HEK293T (cell line): ENCODE results near the gene COL9A2.

Source experiments
- CTCF ChIA-PET: fragments of 350-600 bp; formaldehyde crosslinking; extraction: SDS; loops from one replicate; lab custom pipeline; 2021; ENCODE audit warnings: antibody characterized with exemption, inconsistent platforms; lab: Yijun Ruan, JAX
- POLR2A ChIA-PET: fragments of 350-600 bp; formaldehyde crosslinking; extraction: SDS; loops from one replicate; lab custom pipeline; 2020; ENCODE audit warnings: antibody characterized with exemption, inconsistent platforms; lab: Yijun Ruan, JAX
- DNase-seq: peaks from one replicate; pipeline ENCODE4 v3.0.0; 2012; ENCODE audit warnings: mixed read lengths; ENCODE audit errors: extremely low spot score
- ARNT ChIP-seq: fragments of 450-650 bp; IDR thresholded peaks from 2 replicates; pipeline ENCODE4 v1.6.1; 2017; ENCODE audit warnings: mild to moderate bottlenecking
- BHLHE40 ChIP-seq: fragments of 450-650 bp; IDR thresholded peaks from 2 replicates; pipeline ENCODE4 v1.6.1; 2016; ENCODE audit warnings: mild to moderate bottlenecking, moderate library complexity, borderline replicate concordance
- CTBP1 ChIP-seq: fragments of 450-650 bp; IDR thresholded peaks from 2 replicates; pipeline ENCODE4 v1.6.1; 2016; ENCODE audit warnings: borderline replicate concordance
- ELF4 ChIP-seq: fragments of 450-650 bp; IDR thresholded peaks from 2 replicates; pipeline ENCODE4 v1.6.1; 2017; ENCODE audit warnings: antibody characterized with exemption
- FOXA1 ChIP-seq: fragments of 450-650 bp; IDR thresholded peaks from 2 replicates; pipeline ENCODE4 v1.6.1; 2016; ENCODE audit warnings: mild to moderate bottlenecking
- FOXK2 ChIP-seq: fragments of 450-650 bp; IDR thresholded peaks from 2 replicates; pipeline ENCODE4 v1.6.1; 2016; ENCODE audit warnings: mild to moderate bottlenecking
- FOXM1 ChIP-seq: fragments of 450-650 bp; IDR thresholded peaks from 2 replicates; pipeline ENCODE4 v1.6.1; 2017; ENCODE audit warnings: mild to moderate bottlenecking, borderline replicate concordance
- HDGF ChIP-seq: fragments of 450-650 bp; IDR thresholded peaks from 2 replicates; pipeline ENCODE4 v1.6.1; 2017; ENCODE audit warnings: antibody characterized with exemption, borderline replicate concordance
- L3MBTL2 ChIP-seq: fragments of 450-650 bp; conservative IDR thresholded peaks from 2 replicates; pipeline ENCODE4 v1.6.1; 2016; ENCODE audit warnings: mild to moderate bottlenecking
- LEF1 ChIP-seq: fragments of 450-650 bp; IDR thresholded peaks from 2 replicates; pipeline ENCODE4 v1.6.1; 2017; ENCODE audit warnings: mild to moderate bottlenecking, borderline replicate concordance
- NFRKB ChIP-seq: fragments of 450-650 bp; IDR thresholded peaks from 2 replicates; pipeline ENCODE4 v1.6.1; 2016; ENCODE audit warnings: mild to moderate bottlenecking, moderate library complexity
- SP1 ChIP-seq: fragments of 450-650 bp; IDR thresholded peaks from 2 replicates; pipeline ENCODE4 v1.6.1; 2017
- SUZ12 ChIP-seq: fragments of 450-650 bp; IDR thresholded peaks from 2 replicates; pipeline ENCODE4 v1.6.1; 2016; ENCODE audit warnings: mild to moderate bottlenecking
- TARDBP ChIP-seq: fragments of 450-650 bp; IDR thresholded peaks from 2 replicates; pipeline ENCODE4 v1.6.1; 2016
- ZNF384 ChIP-seq: fragments of 450-650 bp; IDR thresholded peaks from 2 replicates; pipeline ENCODE4 v1.6.1; 2016
- TF ChIP-seq, protein P1 (sequence below): fragments of 450-650 bp; IDR thresholded peaks from 2 replicates; pipeline ENCODE4 v1.6.1; 2016

Gene COL9A2

DNA sequence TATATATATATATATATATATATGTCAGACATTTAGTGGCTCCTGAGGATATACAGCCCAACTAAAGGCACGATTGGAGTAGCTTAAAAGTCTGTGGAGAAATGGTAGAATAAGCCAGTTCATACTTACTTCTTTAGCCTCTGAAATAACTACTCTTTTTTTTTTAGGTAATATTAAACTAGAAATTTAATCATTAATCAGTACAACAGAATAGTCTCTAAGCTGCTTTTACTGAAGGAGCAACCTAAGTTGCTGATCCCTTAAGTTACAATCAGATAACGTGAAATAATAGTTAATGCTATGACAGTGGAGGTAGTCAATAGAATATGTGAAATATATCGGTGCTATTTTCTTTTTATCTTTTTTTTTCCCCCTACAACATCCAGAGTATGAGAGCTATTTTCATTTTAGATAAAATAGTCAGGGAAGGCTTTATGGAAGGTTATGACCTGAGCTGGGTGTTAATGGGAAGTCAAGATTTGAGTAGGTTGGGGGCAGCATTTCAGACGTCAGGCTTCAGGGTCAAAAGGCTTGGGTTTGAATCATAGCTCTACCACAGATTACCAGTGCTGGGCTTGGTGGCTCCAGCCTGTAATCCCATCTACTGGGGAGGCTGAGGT is 43.4 kb downstream of the COL9A2 start:
- ChIA-PET CTCF (no interaction called here), POLR2A (interaction anchor here (1.3 to 1.8 kb wide), 2 partner anchors 16 to 42 kb away, joined by 4 to 7 read pairs; partner anchors contain the start of gene ZMPSTE24)

DNA sequence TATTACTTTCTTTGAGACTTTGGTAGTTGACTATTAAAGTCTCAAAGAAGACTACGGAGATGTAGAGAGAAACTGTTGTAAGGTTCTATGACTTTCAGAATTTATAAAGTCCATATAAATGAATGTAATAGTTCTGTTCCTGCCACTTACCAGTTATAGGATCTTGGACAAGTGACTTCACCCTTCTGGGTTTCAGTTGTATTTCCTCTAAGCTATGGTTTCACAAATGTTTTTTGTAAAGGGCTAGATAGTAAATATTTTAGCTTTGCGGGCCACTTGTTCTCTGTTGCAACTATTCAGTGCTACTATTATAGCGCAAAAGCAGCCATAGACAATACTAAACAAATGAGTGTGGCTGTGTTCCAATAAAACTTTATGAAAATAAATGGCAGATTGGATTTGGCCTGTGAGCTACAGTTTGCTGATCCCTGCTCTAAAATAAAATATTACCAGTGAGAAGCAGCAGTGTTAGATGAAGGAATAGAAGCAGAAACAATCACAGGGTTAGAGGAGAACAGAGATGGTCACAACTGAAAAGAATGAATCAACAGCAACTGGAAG is 44.4 kb downstream of the COL9A2 start:
- DNase-seq, result no peak
- TF ChIP-seq HDGF (no peak), BHLHE40 (no peak), ARNT (no peak), SP1 (no peak), NFRKB (no peak), TARDBP (no peak), FOXA1 (no peak), CTBP1 (no peak), ELF4 (no peak), L3MBTL2 (no peak)
- TF ChIP-seq, protein P1, sequence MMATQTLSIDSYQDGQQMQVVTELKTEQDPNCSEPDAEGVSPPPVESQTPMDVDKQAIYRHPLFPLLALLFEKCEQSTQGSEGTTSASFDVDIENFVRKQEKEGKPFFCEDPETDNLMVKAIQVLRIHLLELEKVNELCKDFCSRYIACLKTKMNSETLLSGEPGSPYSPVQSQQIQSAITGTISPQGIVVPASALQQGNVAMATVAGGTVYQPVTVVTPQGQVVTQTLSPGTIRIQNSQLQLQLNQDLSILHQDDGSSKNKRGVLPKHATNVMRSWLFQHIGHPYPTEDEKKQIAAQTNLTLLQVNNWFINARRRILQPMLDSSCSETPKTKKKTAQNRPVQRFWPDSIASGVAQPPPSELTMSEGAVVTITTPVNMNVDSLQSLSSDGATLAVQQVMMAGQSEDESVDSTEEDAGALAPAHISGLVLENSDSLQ, result no peak
- POLR2A ChIA-PET, result interaction anchor here (1.8 kb wide), 1 partner anchor 15 kb away, joined by 7 read pairs; the partner anchor contains the start of gene ZMPSTE24
- CTCF ChIA-PET, result no interaction called here

More for the DNA sequence above, 43.4 kb downstream of the COL9A2 start:
- DNase-seq, result no peak
- TF ChIP-seq, protein P1, result no peak
- TF ChIP-seq FOXK2, result no peak
- no peak for TF ChIP-seq NFRKB
- no peak for TF ChIP-seq BHLHE40
- no peak for TF ChIP-seq L3MBTL2
- TF ChIP-seq ELF4, result no peak
- TF ChIP-seq FOXA1, result no peak
- TF ChIP-seq ARNT, result no peak
- TF ChIP-seq ZNF384, result no peak
- no peak for TF ChIP-seq SUZ12
- no peak for TF ChIP-seq LEF1
- TF ChIP-seq CTBP1, result no peak
- no peak for TF ChIP-seq HDGF
- TF ChIP-seq TARDBP, result no peak

DNA sequence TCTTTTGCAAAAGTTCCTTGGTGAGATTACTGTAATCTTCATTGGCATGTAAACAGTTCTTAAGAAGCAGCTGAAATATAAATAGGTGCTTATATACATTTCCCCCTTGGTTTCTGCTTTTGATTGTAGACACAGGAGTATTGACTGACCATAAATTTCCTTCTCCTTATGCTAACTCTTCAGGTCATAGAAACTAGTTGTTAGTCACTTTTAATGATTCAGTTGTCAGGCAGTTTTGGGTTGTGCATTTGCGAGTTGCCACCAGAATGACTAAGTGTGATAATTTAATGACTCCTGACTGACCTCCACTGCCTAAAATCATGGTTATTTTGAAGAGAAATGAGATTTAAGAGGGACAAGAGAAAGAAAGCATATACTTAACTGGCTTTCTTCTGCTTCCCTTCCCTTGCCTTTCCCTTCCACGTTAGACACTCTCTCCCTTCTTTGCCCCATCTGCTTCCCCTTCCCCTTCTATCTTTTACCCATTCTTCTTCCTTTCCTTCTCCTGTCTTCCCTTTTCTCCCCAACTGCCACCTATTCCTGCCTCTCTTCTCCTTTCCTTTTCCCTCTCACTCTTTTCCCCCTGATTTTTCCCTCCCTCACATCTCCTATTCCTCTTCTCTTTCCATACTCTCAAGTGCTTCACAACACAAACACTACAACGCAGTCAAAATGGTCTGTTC is 46.8 kb downstream of the COL9A2 start:
- ChIA-PET POLR2A (interaction anchor here (0.6 kb wide), 1 partner anchor 13 kb away, joined by 3 read pairs; the partner anchor contains the start of gene ZMPSTE24), CTCF (no interaction called here)
- no peak for DNase-seq
- TF ChIP-seq FOXA1, result no peak
- no peak for TF ChIP-seq FOXK2
- no peak for TF ChIP-seq ELF4
- TF ChIP-seq TARDBP, result no peak
- TF ChIP-seq, protein P1, result no peak
- no peak for TF ChIP-seq LEF1
- no peak for TF ChIP-seq ZNF384
- TF ChIP-seq ARNT, result no peak
- no peak for TF ChIP-seq FOXM1
- no peak for TF ChIP-seq NFRKB
- no peak for TF ChIP-seq L3MBTL2
- no peak for TF ChIP-seq BHLHE40
- no peak for TF ChIP-seq CTBP1
- TF ChIP-seq SP1, result no peak

DNA sequence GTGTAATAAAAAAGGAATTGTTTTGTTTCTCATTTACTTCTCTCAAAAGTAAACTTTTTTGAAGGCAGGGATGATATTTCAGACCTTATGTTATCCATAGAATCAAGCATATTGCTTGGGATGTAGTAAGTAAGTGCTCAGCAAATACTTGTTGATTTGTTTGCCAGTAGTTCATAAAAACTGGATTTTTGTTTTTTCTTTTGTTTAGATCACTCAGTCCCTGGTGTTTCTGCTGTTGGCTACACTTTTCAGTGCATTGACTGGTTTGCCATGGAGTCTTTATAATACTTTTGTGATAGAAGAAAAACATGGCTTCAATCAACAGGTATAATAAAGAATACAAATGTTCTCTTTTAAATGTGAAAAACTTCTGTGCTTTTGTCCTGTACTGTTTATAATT is 48.9 kb downstream of the COL9A2 start:
- TF ChIP-seq FOXA1 (no peak), FOXM1 (no peak)
- DNase-seq, result no peak
- CTCF ChIA-PET, result no interaction called here
- POLR2A ChIA-PET, result no interaction called here

DNA sequence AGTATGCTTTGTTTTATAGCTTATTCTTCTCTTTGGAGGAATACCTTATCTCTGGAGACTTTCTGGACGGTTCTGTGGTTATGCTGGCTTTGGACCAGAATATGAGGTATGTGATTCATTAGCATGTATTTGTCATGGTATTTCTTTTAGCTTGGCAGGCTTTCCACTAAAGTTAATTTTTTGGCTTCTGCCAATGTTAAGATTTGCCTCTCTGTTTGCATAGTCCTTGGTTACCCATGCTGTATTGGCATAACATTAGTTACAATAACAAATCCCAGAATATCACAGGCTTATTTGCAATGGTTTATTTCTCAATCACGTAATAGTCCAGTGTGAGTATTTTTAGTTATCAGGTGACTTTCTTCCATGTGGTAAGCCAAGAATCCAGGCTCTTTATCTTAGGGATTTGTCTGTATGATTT is 49.3 kb downstream of the COL9A2 start:
- POLR2A ChIA-PET, result no interaction called here

More for the DNA sequence above, 49.3 kb downstream of the COL9A2 start:
- DNase-seq, result no peak
- CTCF ChIA-PET, result no interaction called here
- TF ChIP-seq FOXA1 (no peak), ARNT (no peak), SUZ12 (no peak), CTBP1 (no peak), L3MBTL2 (no peak), LEF1 (no peak), BHLHE40 (no peak), ELF4 (no peak), FOXM1 (no peak), HDGF (no peak), FOXK2 (no peak), NFRKB (no peak)
- TF ChIP-seq, protein P1, result no peak
